H1 (cell line): ENCODE data around the gene TMEM237. TPM values are rescaled to one million over a fixed set of nuclear protein-coding genes. Genes with fewer than 3 reads are reported as not detected.
A peak's percentile ranks its signal among the peaks of the same experiment; 100 is the strongest.

Experiments
- CTCF ChIA-PET: fragments of 300-600 bp; sonication (Branson Sonifier 250); formaldehyde crosslinking; loops from one replicate; lab custom pipeline; 2021; ENCODE audit not compliant: partially characterized antibody; lab: Charles Lee
- POLR2A ChIA-PET: fragments of 300-600 bp; sonication (Branson Sonifier 250); formaldehyde crosslinking; loops from one replicate; lab custom pipeline; 2021; ENCODE audit warnings: inconsistent platforms; ENCODE audit not compliant: partially characterized antibody; lab: Charles Lee
- DNase-seq, 2 experiments: peaks; one replicate each; pipeline versions ENCODE4 v3.0.0 to v3.0.0-alpha.2; 2010 to 2022; ENCODE audit warnings: low spot score in 2 of 2, low read depth in 1 of 2, mixed read lengths in 1 of 2
- FAIRE-seq: peaks from 2 replicates; lab custom pipeline; 2011; peaks lifted over from hg19 to GRCh38; lab: Jason Lieb, UNC
- H2AFZ ChIP-seq: 2 replicates; pipeline ENCODE4 v1.8.1; 2012; ENCODE audit warnings: low read length, inconsistent platforms
- H2AK5ac ChIP-seq: 2 replicates; pipeline ENCODE4 v1.6.1; 2013; ENCODE audit warnings: low read depth, low read length
- H2BK120ac ChIP-seq: replicated peaks from 2 replicates; pipeline ENCODE3; 2013; ENCODE audit warnings: low read depth, low read length, inconsistent platforms
- H2BK12ac ChIP-seq: 2 replicates; pipeline ENCODE4 v1.6.1; 2013; ENCODE audit warnings: low read depth, low read length
- H2BK15ac ChIP-seq: 2 replicates; pipeline ENCODE4 v1.6.1; 2013; ENCODE audit warnings: low read length
- H2BK20ac ChIP-seq: 2 replicates; pipeline ENCODE4 v1.6.1; 2013; ENCODE audit warnings: low read length
- H2BK5ac ChIP-seq: 2 replicates; pipeline ENCODE4 v1.6.1; 2013; ENCODE audit warnings: low read depth, low read length
- H3K14ac ChIP-seq: 2 replicates; pipeline ENCODE4 v1.6.1; 2013; ENCODE audit warnings: inconsistent platforms; ENCODE audit not compliant: insufficient read length
- H3K18ac ChIP-seq: 2 replicates; pipeline ENCODE4 v1.6.1; 2013; ENCODE audit warnings: low read length; ENCODE audit errors: extremely low read depth
- H3K23ac ChIP-seq: 2 replicates; pipeline ENCODE4 v1.6.1; 2013; ENCODE audit warnings: inconsistent platforms; ENCODE audit not compliant: insufficient read length
- H3K23me2 ChIP-seq: 2 replicates; pipeline ENCODE4 v1.6.1; 2013; ENCODE audit warnings: low read depth, low read length
- H3K27ac ChIP-seq: 2 replicates; pipeline ENCODE4 v1.6.1; 2011; ENCODE audit warnings: low read depth, low read length, inconsistent platforms
- H3K27me3 ChIP-seq, 4 experiments: replicated peaks in 1 of 4; 1 replicate in 1 of 4; 2 replicates in 3 of 4; pipeline versions ENCODE4 v1.6.1 to v1.8.1; 2011 to 2013; ENCODE audit warnings: low read length in 3 of 4, mild to moderate bottlenecking in 3 of 4, inconsistent platforms in 2 of 4, mixed read lengths in 2 of 4, moderate library complexity in 1 of 4; ENCODE audit not compliant: control insufficient read depth in 3 of 4, insufficient read depth in 3 of 4; ENCODE audit errors: extremely low read depth in 1 of 4
- H3K36me3 ChIP-seq, 4 experiments: 2 replicates each; pipeline versions ENCODE4 v1.6.1 to v1.8.1; 2011 to 2013; ENCODE audit warnings: mild to moderate bottlenecking in 4 of 4, low read length in 3 of 4, moderate library complexity in 2 of 4, control low read depth in 1 of 4, inconsistent platforms in 1 of 4; ENCODE audit not compliant: insufficient read depth in 4 of 4, control insufficient read depth in 2 of 4
- H3K4ac ChIP-seq: replicated peaks from 2 replicates; pipeline ENCODE3; 2013; ENCODE audit warnings: low read length, low read depth, mixed read lengths, inconsistent platforms; ENCODE audit not compliant: insufficient read length
- H3K4me1 ChIP-seq, 4 experiments: replicated peaks in 1 of 4; 1 replicate in 1 of 4; 2 replicates in 3 of 4; pipeline versions ENCODE4 v1.6.1 to v1.8.1; 2011 to 2013; ENCODE audit warnings: low read length in 3 of 4, inconsistent platforms in 2 of 4, mixed read lengths in 1 of 4; ENCODE audit not compliant: insufficient read depth in 4 of 4, control insufficient read depth in 3 of 4
- H3K4me2 ChIP-seq, 2 experiments: 2 replicates each; pipeline versions ENCODE4 v1.6.1 to v1.8.1; 2011 to 2013; ENCODE audit warnings: low read depth in 2 of 2, low read length in 2 of 2, control low read depth in 1 of 2, inconsistent platforms in 1 of 2, mild to moderate bottlenecking in 1 of 2; ENCODE audit not compliant: insufficient read depth in 1 of 2
- H3K4me3 ChIP-seq, 4 experiments: fragments of 200-600, 300-600 bp in 1 of 4; sonication (generic), shearing (Covaris generic), sonication (Bioruptor Twin) in 1 of 4; 2 replicates each; pipeline versions ENCODE4 v1.5.1 to v1.8.1; 2011 to 2016; ENCODE audit warnings: low read length in 4 of 4, low read depth in 3 of 4, control low read depth in 2 of 4, inconsistent platforms in 2 of 4, mild to moderate bottlenecking in 2 of 4, mixed read lengths in 1 of 4, moderate library complexity in 1 of 4; ENCODE audit not compliant: insufficient read depth in 2 of 4; ENCODE audit errors: extremely low read depth in 1 of 4
- H3K56ac ChIP-seq: replicated peaks from 2 replicates; pipeline ENCODE3; 2013; ENCODE audit warnings: low read depth, mild to moderate bottlenecking, mixed read lengths, low read length, inconsistent platforms; ENCODE audit not compliant: insufficient read length
- H3K79me1 ChIP-seq: 2 replicates; pipeline ENCODE4 v1.6.1; 2013; ENCODE audit warnings: low read depth, low read length, control low read depth
- H3K79me2 ChIP-seq, 2 experiments: 2 replicates each; pipeline versions ENCODE4 v1.6.1 to v1.8.1; 2012 to 2013; ENCODE audit warnings: low read length in 2 of 2, mild to moderate bottlenecking in 2 of 2, inconsistent platforms in 1 of 2; ENCODE audit not compliant: insufficient read depth in 2 of 2, control insufficient read depth in 1 of 2
- H3K9ac ChIP-seq, 4 experiments: replicated peaks in 1 of 4; 1 replicate in 1 of 4; 2 replicates in 3 of 4; pipeline versions ENCODE4 v1.6.1 to v1.8.1; 2011 to 2013; ENCODE audit warnings: low read depth in 3 of 4, low read length in 3 of 4, control low read depth in 2 of 4, mild to moderate bottlenecking in 2 of 4, moderate library complexity in 2 of 4, inconsistent platforms in 1 of 4; ENCODE audit errors: extremely low read depth in 1 of 4
- H3K9me3 ChIP-seq, 2 experiments: 2 replicates each; pipeline versions ENCODE4 v1.6.1 to v1.8.1; 2012 to 2013; ENCODE audit warnings: mild to moderate bottlenecking in 2 of 2, moderate library complexity in 2 of 2, control low read depth in 1 of 2, inconsistent platforms in 1 of 2, low read depth in 1 of 2, low read length in 1 of 2, mixed read lengths in 1 of 2; ENCODE audit not compliant: insufficient read depth in 2 of 2
- H4K20me1 ChIP-seq, 2 experiments: replicated peaks in 1 of 2; 2 replicates each; pipeline versions ENCODE3 to v1.8.1; 2011 to 2013; ENCODE audit warnings: inconsistent platforms in 2 of 2, low read length in 2 of 2, mild to moderate bottlenecking in 1 of 2; ENCODE audit not compliant: insufficient read depth in 2 of 2, control insufficient read depth in 1 of 2
- H4K5ac ChIP-seq: 2 replicates; pipeline ENCODE4 v1.6.1; 2013; ENCODE audit warnings: low read length, low read depth, mixed read lengths, inconsistent platforms; ENCODE audit not compliant: insufficient read length
- H4K8ac ChIP-seq: 2 replicates; pipeline ENCODE4 v1.8.0; 2013; ENCODE audit warnings: mild to moderate bottlenecking, moderate library complexity, low read length, inconsistent platforms; ENCODE audit not compliant: insufficient read depth; ENCODE audit errors: extremely low read depth
- H4K91ac ChIP-seq: replicated peaks from 2 replicates; pipeline ENCODE3; 2013; ENCODE audit warnings: low read length, mixed read lengths, inconsistent platforms; ENCODE audit not compliant: insufficient read length
- ASH2L ChIP-seq: fragments of 200-600, 300-600 bp; sonication (generic); IDR thresholded peaks from one replicate; pipeline ENCODE4 v1.7.1; 2017; ENCODE audit warnings: low read length
- BRCA1 ChIP-seq: IDR thresholded peaks from 2 replicates; pipeline ENCODE4 v1.6.1; 2012; ENCODE audit warnings: low read depth, low read length, improper control_type of control experiment
- CBX8 ChIP-seq: fragments of 300-800, 300-1000 bp; sonication (generic); IDR thresholded peaks from 2 replicates; pipeline ENCODE4 v1.7.1; 2016; ENCODE audit warnings: low read depth, low read length, borderline replicate concordance
- CEBPB ChIP-seq: IDR thresholded peaks from 2 replicates; pipeline ENCODE4 v1.6.1; 2012; ENCODE audit warnings: low read depth, low read length
- EZH2 ChIP-seq: fragments of 200-600 bp; sonication (generic); IDR thresholded peaks from 2 replicates; pipeline ENCODE4 v1.7.1; 2012; ENCODE audit warnings: low read depth, mild to moderate bottlenecking, moderate library complexity, low read length, inconsistent platforms; ENCODE audit not compliant: severe bottlenecking
- FOSL1 ChIP-seq: IDR thresholded peaks from 2 replicates; pipeline ENCODE4 v1.6.1; 2011; ENCODE audit warnings: mild to moderate bottlenecking, low read depth, low read length, moderate library complexity; ENCODE audit not compliant: insufficient read depth
- GTF2F1 ChIP-seq: IDR thresholded peaks from 2 replicates; pipeline ENCODE4 v1.6.1; 2012; ENCODE audit warnings: low read depth, low read length, improper control_type of control experiment, borderline replicate concordance
- KDM4A ChIP-seq: IDR thresholded peaks from one replicate; pipeline ENCODE4 v1.7.1; 2012; ENCODE audit warnings: low read depth, mild to moderate bottlenecking, moderate library complexity, low read length, inconsistent platforms; ENCODE audit not compliant: severe bottlenecking
- KDM5A ChIP-seq: fragments of 200-600 bp; IDR thresholded peaks from 2 replicates; pipeline ENCODE4 v1.7.1; 2012; ENCODE audit warnings: mild to moderate bottlenecking, low read length, inconsistent platforms, mixed read lengths
- MAFK ChIP-seq: IDR thresholded peaks from 2 replicates; pipeline ENCODE4 v1.6.1; 2012; ENCODE audit warnings: low read depth, mild to moderate bottlenecking, improper control_type of control experiment, low read length
- NANOG ChIP-seq: IDR thresholded peaks from 2 replicates; pipeline ENCODE4 v1.6.1; 2011; ENCODE audit warnings: low read length, low read depth, mild to moderate bottlenecking, inconsistent platforms; ENCODE audit not compliant: insufficient read depth, poor library complexity, severe bottlenecking
- NRF1 ChIP-seq: IDR thresholded peaks from 2 replicates; pipeline ENCODE4 v1.6.1; 2011; ENCODE audit warnings: mild to moderate bottlenecking, low read depth, low read length, improper control_type of control experiment
- PHF8 ChIP-seq: fragments of 200-600 bp; sonication (generic); conservative IDR thresholded peaks from 2 replicates; pipeline ENCODE4 v1.7.1; 2012; ENCODE audit warnings: low read depth, mild to moderate bottlenecking, inconsistent platforms, low read length, moderate library complexity
- SIRT6 ChIP-seq: IDR thresholded peaks from one replicate; pipeline ENCODE4 v1.7.1; 2012; ENCODE audit warnings: low read length, inconsistent platforms
- SP1 ChIP-seq: IDR thresholded peaks from 2 replicates; pipeline ENCODE4 v1.6.1; 2011; ENCODE audit warnings: low read depth, low read length
- SUZ12 ChIP-seq: fragments of 200-600 bp; sonication (generic); IDR thresholded peaks from 2 replicates; pipeline ENCODE4 v1.6.1; 2012; ENCODE audit warnings: mild to moderate bottlenecking, inconsistent platforms, low read length, moderate library complexity, mixed read lengths
- WGBS, 2 experiments: shearing (Covaris generic) in 1 of 2; methylation state at CpG; one replicate each; pipeline versions ENCODE4 v1.1.6 to v1.1.7; 2013 to 2015; ENCODE audit warnings: low lambda C conversion rate in 2 of 2, mixed read lengths in 2 of 2, inconsistent platforms in 1 of 2, low coverage in 1 of 2, missing lambda C conversion rate in 1 of 2; ENCODE audit not compliant: insufficient replicate concordance in 2 of 2, insufficient coverage in 1 of 2, insufficient read length in 1 of 2; ENCODE audit errors: extremely low coverage in 1 of 2, missing lambda C conversion rate in 1 of 2; 5-methylcytosine and 5-hydroxymethylcytosine counted together
- polyA plus RNA-seq, 7 experiments: library from polyadenylated mRNA; depleted of rRNA in 3 of 7; stranded (reverse) in 5 of 7; unstranded in 2 of 7; fragments of >200 nt in 5 of 7; fragments of 200-250 nt in 2 of 7; gene quantifications; 1 replicate in 5 of 7; 2 replicates in 1 of 7; 4 replicates in 1 of 7; pipeline versions ENCODE4 v1.2.1 to v1.2.3, GENCODE V29; 2011 to 2013; ENCODE audit warnings: missing spikeins in 2 of 7, mixed read lengths in 2 of 7
- total RNA-seq: library from RNA; stranded (reverse); fragmentation: NEBNext Ultra II Directional; extraction: Animal tissue kit (Norgen Biotek cat#: 25700); gene quantifications from 2 replicates; pipeline ENCODE4 v1.2.1, GENCODE V29; 2021

Gene TMEM237
- total and polyA plus RNA-seq, 2 of the 8 experiments (the other 6 are each of a cell fraction or from before 2014, with no cell fraction given): 26.1 to 41.0 TPM

- no peaks in the 10 kb centered on the region for H3K27me3 ChIP-seq
- no peak for DNase-seq
- CTCF ChIA-PET: no interaction called here
- no peak overlapping the region for H4K5ac ChIP-seq
- no peak overlapping the region for H2BK12ac ChIP-seq
- no peak overlapping the region for H3K18ac ChIP-seq
- no peak overlapping the region for H3K4me2 ChIP-seq
- H2BK120ac ChIP-seq: no peak overlapping the region
- H3K27ac ChIP-seq: no peak overlapping the region
- no peak overlapping the region for H4K91ac ChIP-seq
- no peak overlapping the region for H3K56ac ChIP-seq
- H3K79me2 ChIP-seq: no peaks in the 10 kb centered on the region
- WGBS, 2 experiments: 74% methylated on average over 8 of the region's 8 CpGs; no CpG with 5 or more reads in 1 of the 2 experiments
- no peaks in the 10 kb centered on the region for H3K36me3 ChIP-seq
- no peaks in the 10 kb centered on the region; the same call in 1 of the 2 replicates for H3K23me2 ChIP-seq
- no peak overlapping the region for H3K4ac ChIP-seq
- H3K9me3 ChIP-seq: no peaks in the 10 kb centered on the region
- H2BK5ac ChIP-seq: no peak overlapping the region
- H2BK15ac ChIP-seq: no peak overlapping the region
- H3K9ac ChIP-seq: no peak overlapping the region
- no peaks in the 10 kb centered on the region for H3K4me1 ChIP-seq
- no peak overlapping the region for H3K4me3 ChIP-seq
- H3K79me1 ChIP-seq: no peaks in the 10 kb centered on the region
- POLR2A ChIA-PET: no interaction called here
- H3K23ac ChIP-seq: no peak overlapping the region
- no peak overlapping the region for H2AK5ac ChIP-seq
- no peak for FAIRE-seq
- H2BK20ac ChIP-seq: no peak overlapping the region
- H4K8ac ChIP-seq: no peak overlapping the region
- H4K20me1 ChIP-seq: no peaks in the 10 kb centered on the region
- no peak overlapping the region for H3K14ac ChIP-seq
- 0 out of 2 replicates have a peak overlapping the region, but pooled peaks have one; percentile 4 for H2AFZ ChIP-seq
- no peak for TF ChIP-seq CBX8
- no peak for TF ChIP-seq KDM5A
- no peak for TF ChIP-seq FOSL1
- no peak for TF ChIP-seq NRF1
- no peak for TF ChIP-seq SIRT6
- TF ChIP-seq CEBPB: no peak
- TF ChIP-seq SUZ12: no peak
- TF ChIP-seq ASH2L: no peak
- TF ChIP-seq SP1: no peak
- no peak for TF ChIP-seq EZH2
- TF ChIP-seq NANOG: no peak
- TF ChIP-seq BRCA1: no peak
- TF ChIP-seq MAFK: no peak
- no peak for TF ChIP-seq PHF8
- TF ChIP-seq GTF2F1: no peak
- TF ChIP-seq KDM4A: no peak
These were observed 45.9 kb downstream of the TMEM237 start for GRCh38 chr2:201597397-201597796.
